ENCODE results near the gene MAPT.

The MAPT gene

GRCh38 chr17:46035112-46035818, 140.9 kb downstream of the MAPT start:
- H3K27me3 Mint-ChIP-seq, result no peaks in the 10 kb centered on the region
- DNase-seq (peak; percentile 25), ATAC-seq (peak; percentile 76)
- no peaks in the 10 kb centered on the region for H3K9me3 Mint-ChIP-seq
- peaks cover 63% of the 10 kb centered on the region for H3K36me3 Mint-ChIP-seq (ENCODE audit: low read depth)
- H3K27ac Mint-ChIP-seq, result peak overlapping the region; percentile 76
- H3K4me1 Mint-ChIP-seq, result peaks cover 23% of the 10 kb centered on the region
- H3K4me3 Mint-ChIP-seq, result no peak overlapping the region

GRCh38 chr17:46036491-46036890, 142.1 kb downstream of the MAPT start:
- ATAC-seq (no peak), DNase-seq (no peak)
- Mint-ChIP-seq H3K36me3 (ENCODE audit: low read depth) (peaks cover 63% of the 10 kb centered on the region), H3K9me3 (no peaks in the 10 kb centered on the region), H3K27ac (no peak overlapping the region), H3K27me3 (no peaks in the 10 kb centered on the region), H3K4me3 (no peak overlapping the region), H3K4me1 (peaks cover 21% of the 10 kb centered on the region)

- DNase-seq (no peak), ATAC-seq (no peak)
- H3K27me3 Mint-ChIP-seq, result no peaks in the 10 kb centered on the region
- H3K36me3 Mint-ChIP-seq (ENCODE audit: low read depth), result peaks cover 64% of the 10 kb centered on the region
- H3K4me3 Mint-ChIP-seq, result no peak overlapping the region
- H3K9me3 Mint-ChIP-seq, result no peaks in the 10 kb centered on the region
- H3K27ac Mint-ChIP-seq, result peak overlapping the region; percentile 4
- peaks cover 21% of the 10 kb centered on the region for H3K4me1 Mint-ChIP-seq
These were observed 143.4 kb downstream of the MAPT start for GRCh38 chr17:46037722-46038255.

- peaks cover 65% of the 10 kb centered on the region for H3K36me3 Mint-ChIP-seq (ENCODE audit: low read depth)
- no peak for ATAC-seq
- peak overlapping the region; percentile 4 for H3K27ac Mint-ChIP-seq
- no peak for DNase-seq
- no peaks in the 10 kb centered on the region for H3K9me3 Mint-ChIP-seq
- no peaks in the 10 kb centered on the region for H3K27me3 Mint-ChIP-seq
- H3K4me1 Mint-ChIP-seq, result peaks cover 21% of the 10 kb centered on the region
- H3K4me3 Mint-ChIP-seq, result no peak overlapping the region
These were observed 144.1 kb downstream of the MAPT start for GRCh38 chr17:46038414-46038813.

GRCh38 chr17:46038937-46039336, 144.6 kb downstream of the MAPT start:
- Mint-ChIP-seq H3K36me3 (ENCODE audit: low read depth) (peaks cover 67% of the 10 kb centered on the region), H3K27ac (no peak overlapping the region), H3K27me3 (no peaks in the 10 kb centered on the region), H3K4me3 (no peak overlapping the region), H3K4me1 (peaks cover 24% of the 10 kb centered on the region), H3K9me3 (no peaks in the 10 kb centered on the region)
- no peak for ATAC-seq
- DNase-seq, result no peak

GRCh38 chr17:46039592-46040186, 145.3 kb downstream of the MAPT start:
- Mint-ChIP-seq H3K27me3 (no peaks in the 10 kb centered on the region), H3K4me3 (no peak overlapping the region), H3K9me3 (no peaks in the 10 kb centered on the region), H3K36me3 (ENCODE audit: low read depth) (peaks cover 66% of the 10 kb centered on the region), H3K4me1 (peaks cover 28% of the 10 kb centered on the region), H3K27ac (peak overlapping the region; percentile 32)
- DNase-seq (no peak), ATAC-seq (no peak)

GRCh38 chr17:46042246-46042645, 147.9 kb downstream of the MAPT start:
- peaks cover 64% of the 10 kb centered on the region for H3K36me3 Mint-ChIP-seq (ENCODE audit: low read depth)
- no peaks in the 10 kb centered on the region for H3K27me3 Mint-ChIP-seq

GRCh38 chr17:46042925-46043324, 148.6 kb downstream of the MAPT start:
- no peaks in the 10 kb centered on the region for H3K27me3 Mint-ChIP-seq
- H3K4me3 Mint-ChIP-seq, result no peak overlapping the region
- peaks cover 67% of the 10 kb centered on the region for H3K36me3 Mint-ChIP-seq (ENCODE audit: low read depth)
- ATAC-seq (no peak), DNase-seq (no peak)
- H3K27ac Mint-ChIP-seq, result no peak overlapping the region
- peaks cover 27% of the 10 kb centered on the region for H3K4me1 Mint-ChIP-seq
- H3K9me3 Mint-ChIP-seq, result no peaks in the 10 kb centered on the region

More at GRCh38 chr17:46042246-46042645, 147.9 kb downstream of the MAPT start:
- H3K4me3 Mint-ChIP-seq, result no peak overlapping the region
- DNase-seq (no peak), ATAC-seq (no peak)
- H3K9me3 Mint-ChIP-seq, result no peaks in the 10 kb centered on the region
- peaks cover 27% of the 10 kb centered on the region for H3K4me1 Mint-ChIP-seq
- no peak overlapping the region for H3K27ac Mint-ChIP-seq

GRCh38 chr17:46043606-46044005, 149.3 kb downstream of the MAPT start:
- DNase-seq, result no peak
- Mint-ChIP-seq H3K27ac (peak overlapping the region; percentile 68), H3K9me3 (no peaks in the 10 kb centered on the region), H3K27me3 (no peaks in the 10 kb centered on the region), H3K36me3 (ENCODE audit: low read depth) (peaks cover 65% of the 10 kb centered on the region), H3K4me1 (peaks cover 27% of the 10 kb centered on the region), H3K4me3 (no peak overlapping the region)
- no peak for ATAC-seq

GRCh38 chr17:46044286-46044928, 150.1 kb downstream of the MAPT start:
- Mint-ChIP-seq H3K4me1 (peaks cover 28% of the 10 kb centered on the region), H3K36me3 (ENCODE audit: low read depth) (peaks cover 66% of the 10 kb centered on the region), H3K27ac (peak overlapping the region; percentile 82), H3K9me3 (no peaks in the 10 kb centered on the region), H3K4me3 (no peak overlapping the region), H3K27me3 (no peaks in the 10 kb centered on the region)
- DNase-seq (peak; percentile 39), ATAC-seq (peak; percentile 35)

GRCh38 chr17:46044989-46045388, 150.6 kb downstream of the MAPT start:
- no peak for DNase-seq
- H3K4me3 Mint-ChIP-seq, result no peak overlapping the region
- H3K27ac Mint-ChIP-seq, result peak overlapping the region; percentile 81
- peaks cover 32% of the 10 kb centered on the region for H3K4me1 Mint-ChIP-seq
- H3K36me3 Mint-ChIP-seq (ENCODE audit: low read depth), result peaks cover 69% of the 10 kb centered on the region
- ATAC-seq, result no peak
- H3K27me3 Mint-ChIP-seq, result no peaks in the 10 kb centered on the region
- H3K9me3 Mint-ChIP-seq, result no peaks in the 10 kb centered on the region

- Mint-ChIP-seq H3K4me3 (no peak overlapping the region), H3K9me3 (no peaks in the 10 kb centered on the region), H3K36me3 (ENCODE audit: low read depth) (peaks cover 69% of the 10 kb centered on the region), H3K27me3 (no peaks in the 10 kb centered on the region), H3K4me1 (peaks cover 38% of the 10 kb centered on the region), H3K27ac (peak overlapping the region; percentile 71)
- peak; percentile 78 for ATAC-seq
- no peak for DNase-seq
These were observed 151.3 kb downstream of the MAPT start for GRCh38 chr17:46045639-46046038.

GRCh38 chr17:46046957-46047356, 152.6 kb downstream of the MAPT start:
- peaks cover 51% of the 10 kb centered on the region for H3K4me1 Mint-ChIP-seq
- ATAC-seq (no peak), DNase-seq (no peak)
- H3K9me3 Mint-ChIP-seq, result no peaks in the 10 kb centered on the region
- H3K4me3 Mint-ChIP-seq, result no peak overlapping the region
- H3K36me3 Mint-ChIP-seq (ENCODE audit: low read depth), result peaks cover 75% of the 10 kb centered on the region
- H3K27me3 Mint-ChIP-seq, result no peaks in the 10 kb centered on the region
- H3K27ac Mint-ChIP-seq, result peak overlapping the region; percentile 53

GRCh38 chr17:46047398-46047797, 153.0 kb downstream of the MAPT start:
- Mint-ChIP-seq H3K27me3 (no peaks in the 10 kb centered on the region), H3K4me1 (peaks cover 55% of the 10 kb centered on the region), H3K4me3 (no peak overlapping the region), H3K36me3 (ENCODE audit: low read depth) (peaks cover 78% of the 10 kb centered on the region), H3K27ac (peak overlapping the region; percentile 53), H3K9me3 (no peaks in the 10 kb centered on the region)
- DNase-seq, result no peak
- ATAC-seq, result no peak

- H3K27me3 Mint-ChIP-seq, result no peaks in the 10 kb centered on the region
- DNase-seq, result no peak
- no peak overlapping the region for H3K27ac Mint-ChIP-seq
- H3K4me3 Mint-ChIP-seq, result no peak overlapping the region
- H3K4me1 Mint-ChIP-seq, result peaks cover 56% of the 10 kb centered on the region
- H3K9me3 Mint-ChIP-seq, result no peaks in the 10 kb centered on the region
- peaks cover 78% of the 10 kb centered on the region for H3K36me3 Mint-ChIP-seq (ENCODE audit: low read depth)
- no peak for ATAC-seq
These were observed 153.5 kb downstream of the MAPT start for GRCh38 chr17:46047856-46048255.

All from activated naive CD8-positive, alpha-beta T cell treated with anti-CD3 and anti-CD28 coated beads, Interleukin-2, amount 50 U/mL, for 24 hours (primary cell).